IMR-90 (cell line): ENCODE results near the gene CASS4.

Experiments used
- BHLHE40 ChIP-seq: fragments of 150-350 bp; IDR thresholded peaks from 2 replicates; pipeline ENCODE4 v1.6.1; 2016; ENCODE audit warnings: mild to moderate bottlenecking, low read depth, low read length
- CEBPB ChIP-seq: IDR thresholded peaks from 2 replicates; pipeline ENCODE4 v1.6.1; 2012; ENCODE audit warnings: low read depth, low read length, improper control_type of control experiment
- POLR2A ChIP-seq: IDR thresholded peaks from 2 replicates; pipeline ENCODE4 v1.6.1; 2012; ENCODE audit warnings: mild to moderate bottlenecking, low read depth, low read length
- RAD21 ChIP-seq: IDR thresholded peaks from 2 replicates; pipeline ENCODE4 v1.6.1; 2012; ENCODE audit warnings: low read length, improper control_type of control experiment
- SMC3 ChIP-seq: fragments of 150-350 bp; IDR thresholded peaks from 2 replicates; pipeline ENCODE4 v1.6.1; 2016; ENCODE audit warnings: low read depth, mild to moderate bottlenecking, antibody characterized with exemption, low read length, moderate library complexity
- TF ChIP-seq, protein P1 (sequence below): conservative IDR thresholded peaks from 2 replicates; pipeline ENCODE4 v1.5.1; 2012; ENCODE audit warnings: mild to moderate bottlenecking, low read depth, low read length, improper control_type of control experiment
- TF ChIP-seq, protein P2 (sequence below): fragments of 150-350 bp; IDR thresholded peaks from 2 replicates; pipeline ENCODE4 v1.6.1; 2017; ENCODE audit warnings: mild to moderate bottlenecking, antibody characterized with exemption, low read length, low read depth

DNA sequence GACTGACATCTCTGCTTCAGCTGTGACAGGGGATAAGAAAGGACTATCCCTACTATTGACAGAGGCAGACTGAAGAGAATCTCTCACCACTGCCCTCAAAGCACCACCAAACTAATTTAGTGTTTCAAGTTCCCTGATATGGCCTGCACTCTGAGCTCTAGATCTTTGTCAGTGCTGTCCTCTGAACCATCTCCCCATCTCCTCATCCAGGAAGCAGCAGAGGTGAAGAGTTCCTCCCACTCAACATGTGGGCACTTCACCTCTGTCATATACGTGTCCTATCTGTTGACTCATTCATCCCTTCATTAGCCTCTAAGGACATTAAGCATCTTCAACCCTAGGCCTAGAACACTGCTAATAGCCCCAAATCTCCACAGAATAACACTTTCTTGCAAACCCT, 39.2 kb upstream of the CASS4 start:
- no peak for TF ChIP-seq RAD21
- TF ChIP-seq, protein P1, sequence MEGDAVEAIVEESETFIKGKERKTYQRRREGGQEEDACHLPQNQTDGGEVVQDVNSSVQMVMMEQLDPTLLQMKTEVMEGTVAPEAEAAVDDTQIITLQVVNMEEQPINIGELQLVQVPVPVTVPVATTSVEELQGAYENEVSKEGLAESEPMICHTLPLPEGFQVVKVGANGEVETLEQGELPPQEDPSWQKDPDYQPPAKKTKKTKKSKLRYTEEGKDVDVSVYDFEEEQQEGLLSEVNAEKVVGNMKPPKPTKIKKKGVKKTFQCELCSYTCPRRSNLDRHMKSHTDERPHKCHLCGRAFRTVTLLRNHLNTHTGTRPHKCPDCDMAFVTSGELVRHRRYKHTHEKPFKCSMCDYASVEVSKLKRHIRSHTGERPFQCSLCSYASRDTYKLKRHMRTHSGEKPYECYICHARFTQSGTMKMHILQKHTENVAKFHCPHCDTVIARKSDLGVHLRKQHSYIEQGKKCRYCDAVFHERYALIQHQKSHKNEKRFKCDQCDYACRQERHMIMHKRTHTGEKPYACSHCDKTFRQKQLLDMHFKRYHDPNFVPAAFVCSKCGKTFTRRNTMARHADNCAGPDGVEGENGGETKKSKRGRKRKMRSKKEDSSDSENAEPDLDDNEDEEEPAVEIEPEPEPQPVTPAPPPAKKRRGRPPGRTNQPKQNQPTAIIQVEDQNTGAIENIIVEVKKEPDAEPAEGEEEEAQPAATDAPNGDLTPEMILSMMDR, result no peak
- no peak for TF ChIP-seq SMC3
- no peak for TF ChIP-seq POLR2A
- no peak for TF ChIP-seq BHLHE40
- no peak for TF ChIP-seq CEBPB
- TF ChIP-seq, protein P2, sequence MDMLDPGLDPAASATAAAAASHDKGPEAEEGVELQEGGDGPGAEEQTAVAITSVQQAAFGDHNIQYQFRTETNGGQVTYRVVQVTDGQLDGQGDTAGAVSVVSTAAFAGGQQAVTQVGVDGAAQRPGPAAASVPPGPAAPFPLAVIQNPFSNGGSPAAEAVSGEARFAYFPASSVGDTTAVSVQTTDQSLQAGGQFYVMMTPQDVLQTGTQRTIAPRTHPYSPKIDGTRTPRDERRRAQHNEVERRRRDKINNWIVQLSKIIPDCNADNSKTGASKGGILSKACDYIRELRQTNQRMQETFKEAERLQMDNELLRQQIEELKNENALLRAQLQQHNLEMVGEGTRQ, result no peak
